GM18870 (cell line): ENCODE measurements around the gene DAPK3.
"Not testable (repeated sequence)": the region's sequence is repeated elsewhere in the genome, so short reads cannot be mapped to it uniquely, and the experiment has no call there.

ENCODE experiments used
- ATAC-seq: cut with Tn5 transposase; IDR thresholded peaks from one replicate; pipeline ENCODE4 v1.9.1; 2021; ENCODE audit warnings: moderate library complexity; ENCODE audit not compliant: unreplicated experiment

Gene DAPK3

DNA sequence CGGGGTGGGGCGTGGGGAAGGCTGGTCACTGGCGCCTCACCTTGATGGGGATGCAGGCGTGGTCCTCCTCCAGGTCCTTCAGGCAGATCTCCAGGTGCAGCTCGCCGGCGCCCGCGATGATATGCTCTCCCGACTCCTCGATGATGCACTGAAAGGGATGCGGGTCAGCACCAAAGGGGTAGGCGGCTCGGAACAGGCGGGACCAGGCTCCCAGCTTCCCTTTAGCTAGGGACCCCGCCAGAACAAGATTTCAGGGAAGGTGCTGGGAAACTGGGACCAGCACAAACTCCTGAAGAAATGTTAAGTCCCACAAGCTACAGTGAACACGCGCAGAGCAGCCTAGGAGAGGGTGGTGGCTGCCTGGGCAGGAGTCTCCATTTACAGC lies 8.4 kb upstream of the DAPK3 start:
- ATAC-seq: no peak

DNA sequence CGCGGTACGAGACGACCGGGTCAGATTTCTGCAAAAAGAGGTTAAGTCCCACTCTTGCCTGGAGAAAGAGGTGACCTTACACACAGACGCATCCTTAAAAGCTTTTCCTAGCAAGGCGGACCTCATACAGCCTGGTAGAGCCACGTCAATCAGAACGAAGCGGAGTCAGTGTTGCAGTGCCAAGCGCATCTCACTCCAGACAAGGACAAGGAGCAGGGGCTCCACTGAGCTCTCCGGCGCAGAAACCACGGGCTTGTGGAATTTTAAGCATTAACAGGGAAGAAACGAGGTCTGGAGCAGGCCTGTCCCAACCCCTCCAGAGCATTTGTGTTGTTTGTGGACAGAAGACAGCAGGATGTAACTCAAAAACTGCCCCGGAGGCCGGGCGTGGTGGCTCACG lies 7.2 kb upstream of the DAPK3 start:
- ATAC-seq: no peak

- no peak for ATAC-seq
These were observed 6.6 kb upstream of the DAPK3 start for GRCh38 chr19:3977242-3978143.

DNA sequence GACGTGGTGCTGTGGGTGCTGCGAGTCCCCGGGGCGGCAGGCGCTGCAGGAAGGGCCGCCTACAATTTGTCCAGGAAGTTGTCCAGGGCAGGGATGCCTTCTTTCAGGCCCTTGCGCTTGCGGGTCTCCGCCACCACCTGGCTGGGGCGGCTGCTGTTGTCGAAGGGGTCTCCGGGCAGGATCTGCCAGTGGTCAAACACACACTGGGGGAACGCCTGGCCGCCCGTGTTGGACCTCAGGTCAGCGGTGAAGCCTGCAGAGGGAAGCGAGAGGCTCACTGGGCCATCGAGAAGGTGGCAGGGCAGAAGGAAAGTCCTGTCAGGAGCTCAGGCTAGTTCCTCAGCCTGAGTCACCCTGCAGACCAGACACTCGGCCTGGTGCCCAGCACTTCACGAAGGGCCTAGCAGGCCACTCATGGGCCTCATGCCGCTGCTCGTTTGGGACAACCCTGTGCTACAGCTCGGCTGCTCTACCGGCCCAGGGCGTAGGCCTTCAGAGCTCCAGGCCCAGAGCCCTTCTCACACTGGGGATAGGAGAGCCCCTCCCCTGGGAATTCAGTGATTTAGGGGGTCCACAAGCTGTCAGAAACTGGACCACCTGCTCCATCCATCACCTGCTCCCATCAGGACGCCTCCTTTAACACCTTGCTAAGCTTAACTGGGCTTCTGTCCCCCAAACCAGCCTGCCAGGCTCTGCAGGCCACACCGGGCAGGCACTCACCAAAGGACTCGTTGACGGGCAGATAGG lies 5.8 kb upstream of the DAPK3 start:
- ATAC-seq: no peak

DNA sequence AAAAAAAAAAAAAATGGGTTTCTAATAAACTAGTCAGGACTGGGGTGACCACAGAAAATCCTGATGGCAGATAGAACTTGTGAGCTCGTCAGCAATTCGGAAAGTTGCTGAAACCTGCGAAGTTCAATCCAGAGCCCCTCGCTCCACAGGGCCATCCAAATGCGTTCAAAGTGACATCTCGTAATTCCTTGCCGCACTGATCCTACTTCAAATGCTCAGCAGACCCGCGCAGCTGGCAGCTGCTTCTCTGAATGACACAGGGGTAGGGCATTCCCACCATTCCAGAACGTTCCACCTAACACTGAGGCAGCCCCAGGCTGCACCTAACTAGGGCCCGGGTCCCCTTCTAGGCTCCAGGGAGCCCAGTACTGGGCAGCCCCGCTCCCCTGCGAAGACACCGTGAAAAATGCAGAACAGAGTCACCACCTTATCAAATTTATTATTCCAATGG lies 4.8 kb upstream of the DAPK3 start:
- no peak for ATAC-seq

DNA sequence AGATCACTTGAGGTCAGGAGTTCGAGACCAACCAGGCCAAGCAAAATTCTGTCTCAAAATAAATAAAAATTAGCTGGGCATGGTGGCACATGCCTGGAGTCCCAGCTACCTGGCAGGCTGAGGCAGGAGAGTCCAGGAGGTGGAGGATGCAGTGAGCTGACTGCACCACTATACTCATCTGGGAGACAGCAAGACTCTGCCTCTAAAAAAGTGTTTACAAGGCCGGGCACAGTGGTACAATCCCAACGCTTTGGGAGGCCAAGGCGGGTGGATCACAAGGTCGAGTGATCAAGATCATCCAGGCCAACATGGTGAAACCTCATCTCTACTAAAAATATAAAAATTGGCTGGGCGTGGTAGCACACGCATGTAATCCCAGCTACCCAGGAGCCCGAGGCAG lies 4.2 kb upstream of the DAPK3 start:
- ATAC-seq: no peak

DNA sequence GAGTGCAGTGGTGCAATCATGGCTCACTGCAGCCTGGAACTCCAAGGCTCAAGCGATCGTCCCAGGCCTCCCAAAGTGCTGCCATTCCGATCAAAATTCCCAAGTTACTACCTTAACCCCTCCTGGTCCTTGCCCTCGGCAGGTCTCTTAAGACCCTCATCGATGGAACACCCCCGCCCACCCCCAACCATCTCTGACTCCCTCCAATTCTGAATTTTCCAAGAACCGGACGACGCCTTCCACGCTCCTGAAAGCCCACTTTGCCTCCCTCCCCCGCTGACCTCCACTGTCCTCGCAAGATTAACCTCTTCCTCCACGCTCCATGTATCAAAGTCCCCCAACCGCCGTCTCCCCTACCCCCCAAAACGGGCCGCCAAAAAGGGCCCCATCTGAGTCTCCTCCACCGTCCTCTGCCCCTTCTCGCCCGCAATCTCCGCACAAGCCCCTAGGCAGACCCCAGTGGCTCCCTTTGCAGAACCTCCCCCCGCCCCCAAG lies 539 bp downstream of the DAPK3 start:
- no peak for ATAC-seq

- no peak for ATAC-seq
These were observed 1.2 kb downstream of the DAPK3 start for GRCh38 chr19:3969435-3970312.

DNA sequence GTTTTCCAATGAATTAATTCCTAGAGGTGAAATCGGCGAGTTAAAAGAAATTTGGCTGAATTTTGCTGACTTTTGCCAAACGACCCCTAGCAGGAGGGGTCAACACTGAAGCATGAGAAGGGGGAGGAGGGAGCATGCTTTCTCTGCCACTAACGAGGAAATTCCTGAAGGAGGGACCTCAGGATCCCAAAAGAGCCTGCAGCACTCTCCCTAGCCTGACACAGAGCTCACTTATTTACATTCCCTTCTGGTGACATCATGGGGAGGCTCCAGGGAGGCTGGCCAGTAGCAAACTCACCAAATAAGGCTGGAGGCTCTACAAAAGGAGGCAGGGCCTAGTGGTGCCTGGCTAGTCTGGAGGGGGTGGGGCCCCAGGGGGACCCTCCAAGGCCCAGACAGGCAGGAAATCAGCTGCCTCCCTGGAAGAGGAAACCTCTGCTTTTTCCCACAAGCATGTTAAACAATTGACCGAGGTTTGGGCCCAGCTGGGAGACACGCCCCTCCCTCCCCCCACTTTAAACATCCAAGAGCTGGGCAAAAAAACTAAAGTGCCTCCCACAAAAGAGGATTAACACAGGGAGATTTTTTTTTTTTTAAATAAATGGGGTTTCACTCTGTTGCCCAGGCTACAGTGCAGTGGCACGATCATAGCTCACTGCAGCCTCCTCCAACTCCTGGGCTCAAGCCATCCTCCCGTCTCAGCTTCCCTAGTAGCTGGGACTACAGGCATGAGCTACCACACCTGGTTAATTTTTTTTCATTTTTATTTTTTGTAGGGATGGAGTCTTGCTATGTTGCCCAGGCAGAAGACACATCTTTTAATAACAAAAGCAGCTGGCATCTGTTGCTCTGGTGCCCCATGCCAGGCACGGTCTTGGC lies 2.1 kb downstream of the DAPK3 start:
- no peak for ATAC-seq

DNA sequence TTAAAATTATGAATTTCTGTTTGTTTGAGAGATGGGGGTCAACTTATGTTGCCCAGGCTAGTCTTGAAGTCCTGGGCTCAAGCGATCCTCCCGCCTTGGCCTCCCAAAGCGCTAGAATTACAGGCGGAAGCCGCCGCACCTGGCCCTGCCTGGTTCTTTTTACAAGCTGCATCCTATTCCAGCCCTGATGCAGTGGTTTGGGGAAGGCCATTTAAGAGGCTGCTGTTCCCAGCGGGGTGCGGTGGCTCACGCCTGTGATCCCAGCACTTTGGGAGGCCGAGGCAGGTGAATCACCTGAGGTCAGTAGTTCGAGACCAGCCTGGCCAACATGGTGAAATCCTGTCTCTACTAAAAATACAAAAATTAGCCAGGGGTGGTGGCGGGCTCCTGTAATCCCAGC lies 2.9 kb downstream of the DAPK3 start:
- not testable (repeated sequence) for ATAC-seq

GRCh38 chr19:3966051-3967017 lies 4.6 kb downstream of the DAPK3 start:
- ATAC-seq: no peak

DNA sequence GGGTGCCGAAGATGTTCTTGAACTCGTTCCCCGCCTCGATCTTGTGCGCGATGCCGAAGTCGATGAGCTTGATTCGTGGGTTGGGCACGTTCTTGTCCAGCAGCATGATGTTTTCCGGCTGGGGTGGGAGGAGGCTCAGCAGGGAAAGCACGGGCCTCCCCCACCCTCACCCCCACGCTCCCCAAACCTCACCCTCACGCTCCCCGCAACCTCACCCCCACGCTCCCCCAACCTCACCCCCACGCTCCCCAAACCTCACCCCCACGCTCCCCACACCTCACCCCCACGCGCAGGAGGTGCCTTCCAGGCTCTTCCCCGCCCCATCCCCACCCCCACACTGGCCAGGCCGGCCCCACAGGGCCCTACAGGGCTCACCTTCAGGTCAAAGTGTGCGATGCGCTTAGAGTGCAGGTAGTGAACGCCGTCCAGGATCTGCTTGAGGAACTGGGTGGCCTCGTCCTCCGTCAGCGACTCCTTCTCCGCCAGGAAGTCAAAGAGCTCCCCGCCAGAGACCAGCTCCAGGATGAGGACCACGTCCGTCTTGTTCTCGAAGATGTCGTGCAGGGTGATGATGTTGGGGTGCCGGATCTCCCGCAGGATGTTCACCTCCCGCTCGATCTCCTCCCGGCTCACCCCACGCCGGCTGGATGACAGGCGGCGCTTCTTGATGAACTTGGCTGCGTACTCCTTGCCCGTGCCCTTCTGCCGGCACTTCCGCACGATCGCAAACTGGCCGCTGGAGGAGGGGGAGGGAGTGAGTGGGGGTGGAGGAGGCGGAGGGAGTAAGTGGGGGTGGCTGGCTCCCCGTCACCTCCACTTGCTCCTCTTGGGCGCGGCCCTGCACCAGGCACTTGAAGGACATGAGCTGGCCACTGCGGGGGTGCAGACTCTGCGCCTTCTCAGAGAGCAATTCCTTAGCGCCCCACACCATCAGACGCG lies 6.4 kb downstream of the DAPK3 start:
- no peak for ATAC-seq

DNA sequence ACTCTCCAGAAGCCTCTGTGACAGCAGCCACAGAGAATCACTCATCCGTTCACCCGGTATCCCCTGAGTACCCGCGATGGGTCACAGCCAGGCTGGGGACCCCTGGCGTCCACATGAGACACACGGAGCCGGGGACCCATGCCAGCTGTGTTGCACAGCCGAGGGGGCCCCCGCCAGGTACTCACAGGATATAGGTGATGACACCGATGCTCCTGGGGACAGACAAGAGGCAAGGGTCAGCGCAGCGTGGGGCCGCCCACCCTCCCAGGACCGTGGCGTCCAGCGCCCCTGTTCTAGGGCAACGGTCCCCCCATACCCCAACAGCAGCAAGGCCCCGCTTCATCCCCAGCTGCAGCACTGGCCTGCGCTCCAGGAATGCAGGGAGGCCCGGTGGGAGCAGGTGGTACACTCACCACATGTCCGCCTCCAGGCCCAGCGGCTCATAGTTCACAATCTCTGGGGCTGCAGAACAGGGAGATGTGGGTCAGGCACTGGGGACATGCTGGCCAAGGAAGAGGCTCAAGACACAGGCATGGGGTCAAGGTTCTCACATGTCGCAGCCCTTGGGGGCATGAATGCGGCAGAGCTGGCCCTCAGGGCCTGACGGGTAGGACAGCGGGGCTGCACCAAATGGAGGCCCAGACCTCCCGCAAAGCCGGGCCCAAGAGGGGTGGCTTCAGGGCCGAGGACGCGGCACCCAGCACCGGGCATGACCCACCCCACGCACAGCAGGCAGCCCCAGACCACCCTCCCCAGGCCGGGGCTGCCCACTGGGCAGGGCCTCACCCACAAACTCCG lies 7.2 kb downstream of the DAPK3 start:
- ATAC-seq: no peak

GRCh38 chr19:3961007-3961406 lies 9.9 kb downstream of the DAPK3 start:
- ATAC-seq: no peak

- ATAC-seq: no peak
These were observed 11.2 kb downstream of the DAPK3 start for GRCh38 chr19:3959766-3960131.

GRCh38 chr19:3958836-3959765 lies 11.8 kb downstream of the DAPK3 start:
- no peak for ATAC-seq
